ENCODE data around the gene CLCA2. TPM values are rescaled to one million over a fixed set of nuclear protein-coding genes. Genes with fewer than 3 reads are reported as not detected.

CLCA2 gene
- total and polyA plus RNA-seq, 2 of the 8 experiments (the other 6 are each of a cell fraction or from before 2014, with no cell fraction given), result not detected

- no peak overlapping the region for H4K8ac ChIP-seq (ENCODE audit: extremely low read depth, insufficient read depth, low read length)
- CTCF ChIA-PET (ENCODE audit: partially characterized antibody), result interaction anchor here (0.6 to 2.1 kb wide), 5 partner anchors 8 to 192 kb away, joined by 3 to 5 read pairs (median 4); no protein-coding TSS in a partner anchor
- no peak overlapping the region for H2BK5ac ChIP-seq (ENCODE audit: low read depth, low read length)
- no peak overlapping the region for H4K5ac ChIP-seq (ENCODE audit: insufficient read length, low read depth, low read length)
- H3K79me1 ChIP-seq (ENCODE audit: low read depth, low read length), result no peaks in the 10 kb centered on the region
- H3K14ac ChIP-seq (ENCODE audit: insufficient read length), result no peak overlapping the region
- no peaks in the 10 kb centered on the region for H3K23me2 ChIP-seq (ENCODE audit: low read depth, low read length)
- H3K56ac ChIP-seq (replicated peaks; ENCODE audit: insufficient read length, low read depth, low read length), result no peak overlapping the region
- no peak overlapping the region for H3K4me3 ChIP-seq (ENCODE audit: extremely low read depth in 1 of 4, insufficient read depth in 2 of 4, low read depth in 3 of 4, low read length in 4 of 4)
- no peak overlapping the region for H2BK120ac ChIP-seq (replicated peaks; ENCODE audit: low read depth, low read length)
- no peak overlapping the region for H3K4me2 ChIP-seq (ENCODE audit: insufficient read depth in 1 of 2, low read depth in 2 of 2, low read length in 2 of 2)
- no peak overlapping the region for H2AFZ ChIP-seq (ENCODE audit: low read length)
- H3K36me3 ChIP-seq (ENCODE audit: control insufficient read depth in 2 of 4, insufficient read depth in 4 of 4, low read length in 3 of 4), result no peaks in the 10 kb centered on the region
- no peaks in the 10 kb centered on the region for H3K79me2 ChIP-seq (ENCODE audit: control insufficient read depth in 1 of 2, insufficient read depth in 2 of 2, low read length in 2 of 2)
- no peak overlapping the region for H2BK12ac ChIP-seq (ENCODE audit: low read depth, low read length)
- H4K20me1 ChIP-seq (replicated peaks in 1 of 2; ENCODE audit: control insufficient read depth in 1 of 2, insufficient read depth in 2 of 2, low read length in 2 of 2), result no peaks in the 10 kb centered on the region
- H3K4me1 ChIP-seq (replicated peaks in 1 of 4; ENCODE audit: control insufficient read depth in 3 of 4, insufficient read depth in 4 of 4, low read length in 3 of 4), result no peaks in the 10 kb centered on the region
- H3K27me3 ChIP-seq (replicated peaks in 1 of 4; ENCODE audit: control insufficient read depth in 3 of 4, extremely low read depth in 1 of 4, insufficient read depth in 3 of 4, low read length in 3 of 4), result no peaks in the 10 kb centered on the region
- POLR2A ChIA-PET (ENCODE audit: partially characterized antibody), result no interaction called here
- H3K18ac ChIP-seq (ENCODE audit: extremely low read depth, low read length), result no peak overlapping the region
- TF ChIP-seq BACH1 (IDR thresholded peaks at IDR 0.05; ENCODE audit: low read length) (no peak), EZH2 (IDR thresholded peaks at IDR 0.05; ENCODE audit: low read depth, low read length, severe bottlenecking) (no peak), SP4 (IDR thresholded peaks at IDR 0.05; ENCODE audit: low read length) (no peak), TCF12 (IDR thresholded peaks at IDR 0.05; ENCODE audit: low read depth, low read length) (no peak)
- H2BK20ac ChIP-seq (ENCODE audit: low read length), result no peak overlapping the region
- H3K27ac ChIP-seq (ENCODE audit: low read depth, low read length), result no peak overlapping the region
- H3K9me3 ChIP-seq (ENCODE audit: insufficient read depth in 2 of 2, low read depth in 1 of 2, low read length in 1 of 2), result no peaks in the 10 kb centered on the region
- no peak overlapping the region for H3K23ac ChIP-seq (ENCODE audit: insufficient read length)
- no peak overlapping the region for H2AK5ac ChIP-seq (ENCODE audit: low read depth, low read length)
- no peak for FAIRE-seq
- H2BK15ac ChIP-seq (ENCODE audit: low read length), result no peak overlapping the region
- DNase-seq (ENCODE audit: low read depth in 1 of 2, low spot score in 2 of 2), result no peak
- no peak overlapping the region for H4K91ac ChIP-seq (replicated peaks; ENCODE audit: insufficient read length, low read length)
- no peak overlapping the region for H3K4ac ChIP-seq (replicated peaks; ENCODE audit: insufficient read length, low read depth, low read length)
- H3K9ac ChIP-seq (replicated peaks in 1 of 4; ENCODE audit: extremely low read depth in 1 of 4, low read depth in 3 of 4, low read length in 3 of 4), result no peak overlapping the region
- 79% methylated on average over 1 of the region's 1 CpG; no CpG with 5 or more reads in 1 of the 2 experiments for WGBS, 2 experiments (ENCODE audit: extremely low coverage in 1 of 2, insufficient coverage in 1 of 2, insufficient read length in 1 of 2, insufficient replicate concordance in 2 of 2, low coverage in 1 of 2, low lambda C conversion rate in 2 of 2, missing lambda C conversion rate in 1 of 2)
These were observed 24.7 kb downstream of the CLCA2 start for GRCh38 chr1:86448670-86449069.

All from H1 (cell line).